ENCODE measurements around the gene KCNK2. TPM values are rescaled to one million over a fixed set of nuclear protein-coding genes. Genes with fewer than 3 reads are reported as not detected.

Gene KCNK2, protein sequence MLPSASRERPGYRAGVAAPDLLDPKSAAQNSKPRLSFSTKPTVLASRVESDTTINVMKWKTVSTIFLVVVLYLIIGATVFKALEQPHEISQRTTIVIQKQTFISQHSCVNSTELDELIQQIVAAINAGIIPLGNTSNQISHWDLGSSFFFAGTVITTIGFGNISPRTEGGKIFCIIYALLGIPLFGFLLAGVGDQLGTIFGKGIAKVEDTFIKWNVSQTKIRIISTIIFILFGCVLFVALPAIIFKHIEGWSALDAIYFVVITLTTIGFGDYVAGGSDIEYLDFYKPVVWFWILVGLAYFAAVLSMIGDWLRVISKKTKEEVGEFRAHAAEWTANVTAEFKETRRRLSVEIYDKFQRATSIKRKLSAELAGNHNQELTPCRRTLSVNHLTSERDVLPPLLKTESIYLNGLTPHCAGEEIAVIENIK
- total RNA-seq = not detected in 2 replicates

DNA sequence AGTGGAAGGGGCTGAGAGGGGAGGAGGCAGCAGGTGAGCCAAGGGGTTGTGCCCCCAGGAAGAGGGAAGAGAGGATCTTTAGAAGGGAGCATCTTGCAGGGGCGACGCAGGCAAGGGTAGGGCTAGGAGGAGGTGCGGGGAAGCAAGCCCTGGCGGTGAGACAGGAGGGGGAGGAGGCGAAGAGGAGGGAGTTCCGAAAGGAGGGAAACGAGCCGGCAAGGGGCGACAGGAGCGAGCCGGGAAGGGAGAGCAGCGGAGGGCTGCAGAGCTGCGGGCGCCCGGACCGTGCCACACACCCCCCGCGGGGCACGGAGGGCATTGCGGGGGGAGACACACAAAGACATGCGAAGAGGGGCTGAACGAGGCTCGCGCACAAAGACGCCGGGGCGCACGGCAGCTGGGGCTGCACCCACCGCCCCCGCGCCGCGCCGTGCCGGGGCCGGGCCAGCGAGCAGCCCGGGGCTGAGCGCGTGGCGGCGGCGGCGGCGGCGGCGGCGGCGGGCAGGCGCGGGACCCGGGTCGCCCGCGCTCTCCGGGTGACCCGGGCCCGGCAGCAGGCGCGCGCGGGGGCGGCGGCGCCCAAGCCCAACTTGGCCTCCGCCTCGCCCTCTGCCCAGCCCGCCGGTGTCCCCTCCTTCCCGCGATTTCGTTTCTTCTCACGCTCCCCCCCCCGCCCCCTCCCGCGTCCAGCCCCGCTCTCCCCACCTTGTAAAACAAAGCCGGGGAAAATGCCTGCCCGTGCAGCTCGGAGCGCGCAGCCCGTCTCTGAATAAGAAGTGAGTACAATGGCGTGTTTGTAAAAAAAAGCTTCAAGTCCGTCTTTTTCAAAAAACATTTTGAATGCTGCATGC lies at the start of gene KCNK2:
Gene KCNK2 (plus strand): TSS at position 206 of the 851 bp plus-strand sequence. CDS start 649 bp downstream, outside the sequence.
- intact Hi-C loops (cut with micrococcal nuclease) = no loop called here

DNA sequence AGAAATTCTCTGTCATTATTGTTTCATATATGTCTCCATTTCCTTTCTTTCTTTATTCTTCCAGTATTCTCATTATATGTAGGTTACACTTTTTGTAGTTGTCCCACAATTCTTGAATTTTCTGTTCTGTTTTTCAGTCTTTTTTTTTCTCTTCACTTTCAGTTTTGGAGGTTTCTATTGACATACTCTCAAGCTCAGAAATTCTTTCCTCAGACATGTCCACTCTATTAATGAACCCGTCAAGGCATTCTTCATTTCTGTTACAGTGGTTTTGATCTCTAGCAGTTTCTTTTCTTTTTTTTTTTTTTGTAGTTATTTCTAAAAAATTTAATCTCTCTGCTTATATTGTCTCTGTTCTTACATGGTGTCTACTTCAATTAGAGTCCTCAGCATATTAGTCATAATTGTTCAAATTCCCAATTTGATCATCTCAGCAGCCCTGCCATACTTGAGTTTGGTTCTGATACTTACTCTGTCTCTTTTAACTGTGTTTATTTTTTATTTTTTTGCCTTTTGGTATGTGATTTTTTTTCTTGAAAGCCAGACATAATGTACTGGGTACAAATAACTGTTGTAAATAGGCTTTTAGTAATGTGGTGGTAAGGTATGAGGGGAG lies 49.5 kb upstream of the KCNK2 start:
- intact Hi-C loops (cut with micrococcal nuclease) = no loop called here

DNA sequence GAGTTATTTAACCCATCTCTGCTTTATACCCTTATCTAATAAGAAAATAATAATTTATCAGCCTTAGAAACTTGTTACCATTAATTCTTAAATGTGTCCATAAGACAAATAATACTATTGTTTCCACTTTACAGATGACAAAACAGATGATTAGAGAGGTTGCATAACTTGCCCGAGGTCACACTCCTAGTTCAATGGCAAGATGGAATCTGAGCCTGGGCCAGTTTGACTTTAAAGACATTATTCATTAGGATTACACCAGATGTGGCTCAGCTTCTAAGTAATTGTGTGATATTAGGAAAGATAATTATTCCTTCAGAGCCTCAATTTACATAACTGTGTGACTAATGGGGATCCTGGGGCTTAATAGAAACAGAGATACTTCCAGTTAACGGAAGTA lies 42.3 kb upstream of the KCNK2 start:
- intact Hi-C loops (cut with micrococcal nuclease) = no loop called here

DNA sequence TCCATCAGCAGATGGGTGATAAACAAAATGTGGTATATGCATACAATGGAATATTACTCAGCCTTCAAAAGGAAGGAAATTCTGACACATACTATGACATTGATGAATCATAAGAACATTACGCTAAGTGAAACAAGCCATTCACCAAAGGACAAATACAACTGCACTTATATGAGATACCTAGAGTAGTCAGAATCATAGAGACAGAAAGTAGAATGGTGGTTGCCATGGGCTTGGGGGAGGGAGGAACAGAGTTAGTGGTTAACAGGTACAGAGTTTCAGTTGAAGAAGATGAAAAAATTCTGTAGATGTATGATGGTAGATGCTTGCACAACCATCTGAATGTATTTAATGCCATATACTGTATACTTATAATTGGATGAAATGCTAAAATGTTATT lies 39.1 kb upstream of the KCNK2 start:
- intact Hi-C loops (cut with micrococcal nuclease) = no loop called here

DNA sequence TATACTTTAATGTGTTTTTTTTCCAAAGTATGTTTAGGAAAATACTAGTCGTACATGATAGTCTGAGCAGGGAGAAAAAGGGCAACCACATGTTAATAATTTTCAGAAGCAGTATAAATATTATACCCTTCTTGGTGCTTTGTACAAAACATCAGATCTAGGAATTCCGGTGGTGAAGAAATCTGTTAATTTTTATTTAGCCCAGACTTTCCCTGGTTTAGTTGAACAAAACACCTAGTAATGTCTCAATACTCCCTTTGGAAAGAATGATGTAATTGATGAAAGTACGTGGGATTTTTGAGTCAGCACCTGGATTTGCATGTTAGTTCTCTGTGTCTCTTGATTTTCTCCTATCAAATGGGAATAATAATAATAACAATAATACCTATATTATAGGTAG lies 38.4 kb upstream of the KCNK2 start:
- intact Hi-C loops (cut with micrococcal nuclease) = no loop called here

DNA sequence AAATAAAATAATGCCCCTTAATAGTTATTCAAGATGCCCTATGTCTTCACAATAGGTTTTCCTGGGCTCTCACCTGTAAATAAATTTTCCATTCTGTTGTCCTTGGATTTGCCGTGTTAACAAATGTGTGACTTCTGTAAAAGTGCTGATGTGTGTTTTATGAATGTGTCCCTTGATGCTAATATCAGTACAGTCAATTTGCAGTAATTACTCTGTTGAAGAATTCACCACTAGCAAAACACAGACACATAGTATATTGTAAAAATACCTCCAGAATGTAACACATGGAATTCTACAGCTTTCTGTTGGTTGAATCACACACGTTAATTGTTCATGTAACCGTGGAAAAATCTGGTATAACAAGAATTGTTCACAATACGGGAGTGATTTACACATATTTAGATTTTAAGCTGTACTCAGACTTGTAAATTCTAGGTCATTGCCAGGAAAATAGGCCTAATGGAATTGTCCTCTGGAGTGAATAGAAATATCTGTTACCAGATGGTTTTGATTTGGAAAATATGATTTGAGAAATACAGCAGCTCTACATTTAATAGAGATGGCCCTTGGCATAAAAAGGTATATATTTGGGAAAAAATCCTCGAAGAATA lies 36.7 kb upstream of the KCNK2 start:
- intact Hi-C loops (cut with micrococcal nuclease) = no loop called here

DNA sequence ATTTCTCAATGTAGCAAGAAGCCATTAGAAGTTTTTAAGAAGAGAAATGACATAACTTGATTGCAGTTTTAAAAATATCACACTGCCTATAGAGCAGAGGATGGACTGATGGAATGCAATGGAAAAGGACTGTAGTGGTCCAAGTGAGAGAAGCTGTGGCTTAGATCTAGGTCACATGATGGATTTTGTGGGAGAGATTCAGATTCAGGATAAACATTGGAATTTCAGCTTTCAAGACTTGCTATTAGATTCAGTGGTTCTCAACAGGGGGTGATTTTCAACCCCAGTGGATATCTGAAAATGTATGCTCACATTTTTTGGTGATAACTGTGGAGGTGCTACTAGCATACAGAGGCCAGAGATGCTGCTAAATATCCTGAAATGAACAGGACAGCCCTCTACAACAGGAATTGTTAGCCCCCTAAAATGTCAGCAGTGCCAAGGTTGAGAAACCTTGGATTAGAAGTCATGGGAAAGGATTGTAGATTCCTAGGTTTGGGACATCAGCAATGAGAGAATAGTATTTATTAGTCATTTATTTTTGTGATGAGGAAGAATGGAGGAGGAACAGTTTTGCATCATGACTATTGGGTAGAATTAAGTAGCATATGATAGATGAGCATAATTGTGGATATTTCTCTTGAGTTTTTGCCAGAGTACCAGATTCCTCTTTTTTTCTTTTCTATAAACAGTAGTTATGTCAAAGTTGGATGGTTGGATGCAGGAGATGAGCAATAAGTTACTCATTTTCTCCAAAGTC lies 30.1 kb upstream of the KCNK2 start:
- intact Hi-C loops (cut with micrococcal nuclease) = no loop called here

DNA sequence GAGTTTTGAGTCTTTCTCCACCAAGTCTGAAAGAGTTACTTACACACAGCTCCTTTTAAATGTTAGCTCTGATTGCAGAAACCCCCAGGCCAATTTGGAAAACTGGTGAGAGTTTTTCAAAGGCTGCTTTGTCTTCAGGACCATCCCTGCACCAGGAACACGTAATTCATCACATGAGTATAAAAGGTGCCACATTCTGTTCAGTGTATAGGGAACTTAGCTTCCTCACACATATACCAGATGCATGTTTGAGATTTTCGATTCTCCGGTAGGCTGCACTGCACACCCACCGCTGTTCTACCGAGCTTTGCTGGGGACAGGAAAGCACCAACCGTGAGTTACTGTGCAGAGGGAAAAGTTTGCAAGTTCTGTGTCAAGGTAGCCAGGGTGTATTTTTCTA lies 28.3 kb upstream of the KCNK2 start:
- intact Hi-C loops (cut with micrococcal nuclease) = no loop called here

DNA sequence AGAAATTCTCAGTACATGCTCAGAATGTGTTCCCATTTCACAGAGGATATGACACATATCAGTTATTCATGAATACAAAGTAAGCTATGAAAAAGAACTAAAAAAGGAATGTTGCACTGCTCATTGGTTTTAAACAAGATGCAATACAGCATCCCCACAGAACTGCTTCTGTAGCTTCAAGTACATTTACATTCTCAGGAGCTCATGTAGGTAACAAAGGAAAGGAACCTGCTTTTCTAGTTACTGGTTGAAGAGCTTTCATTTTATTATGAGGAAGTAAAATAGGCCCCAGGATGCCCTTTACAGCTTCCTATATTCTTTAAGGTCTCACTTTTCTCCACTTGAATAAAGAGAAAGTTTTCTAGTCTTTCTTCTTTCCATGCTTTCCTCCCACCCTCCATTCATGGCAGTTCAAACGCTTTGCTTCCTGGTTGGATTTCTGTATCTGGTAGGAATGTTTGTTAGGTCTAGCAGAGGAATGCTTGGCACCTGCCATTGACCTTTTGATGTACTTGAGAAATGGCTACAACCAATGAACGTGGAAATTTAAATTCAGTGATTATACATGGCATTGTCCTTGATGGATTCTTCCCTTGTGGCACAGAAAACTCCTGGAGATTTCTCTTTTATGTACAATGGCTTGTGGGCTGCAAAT lies 27.1 kb upstream of the KCNK2 start:
- intact Hi-C loops (cut with micrococcal nuclease) = no loop called here

DNA sequence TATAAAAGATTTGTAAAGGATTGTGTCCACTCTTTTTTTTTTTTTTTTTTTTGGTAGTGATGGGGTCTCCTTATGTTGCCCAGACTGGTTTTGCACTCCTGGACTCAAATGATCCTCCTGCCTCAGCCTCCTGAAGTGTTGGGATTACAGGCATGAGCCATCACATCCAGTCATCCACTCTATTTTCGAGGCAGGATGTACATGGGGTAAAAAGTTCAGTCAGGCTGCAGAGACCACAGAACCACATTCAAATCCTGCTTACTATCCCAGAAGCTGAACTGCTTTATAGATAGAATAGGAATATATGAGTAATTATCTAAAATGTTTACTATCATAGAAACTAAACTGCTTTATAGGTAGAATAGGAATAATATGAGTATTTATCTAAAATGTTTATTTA lies 26.0 kb upstream of the KCNK2 start:
- intact Hi-C loops (cut with micrococcal nuclease) = no loop called here

DNA sequence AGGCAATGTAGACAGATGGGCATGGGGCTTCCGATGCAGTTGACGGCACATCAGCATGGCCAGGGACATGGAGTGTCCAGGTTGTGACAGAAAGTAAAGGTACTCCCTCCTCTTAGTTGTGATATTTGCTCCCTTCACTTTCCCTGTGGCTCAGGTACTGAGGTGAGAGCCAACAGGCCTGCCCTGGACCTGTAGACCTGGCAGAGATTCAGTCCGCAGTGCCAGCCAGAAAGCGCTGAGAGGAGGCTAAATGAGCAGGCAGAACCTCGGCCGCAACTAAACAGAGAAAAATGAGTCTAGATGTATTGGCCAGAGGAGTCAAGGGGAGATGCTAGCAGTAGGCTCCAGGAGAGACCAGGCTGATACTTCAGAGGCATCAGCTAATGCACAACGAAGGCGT lies 22.6 kb upstream of the KCNK2 start:
- intact Hi-C loops (cut with micrococcal nuclease) = no loop called here

DNA sequence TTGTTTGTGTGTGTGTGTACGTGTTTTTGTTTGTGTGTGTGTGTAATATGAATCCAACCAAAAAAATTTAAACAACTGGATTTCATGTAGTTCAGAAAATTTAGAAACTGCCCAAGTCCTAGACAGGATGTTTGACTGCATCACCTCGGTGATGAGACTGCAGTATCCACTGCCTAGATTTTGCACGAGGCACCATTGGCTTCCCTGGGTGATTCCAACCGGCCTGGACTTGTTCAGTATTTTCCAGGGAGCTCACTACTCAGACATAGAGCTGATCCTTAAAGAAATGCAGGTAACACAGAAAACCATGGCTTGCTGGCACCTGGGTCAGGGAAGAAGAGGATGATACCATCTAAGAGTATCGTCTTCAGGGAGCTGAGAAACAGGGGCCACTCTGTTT lies 18.2 kb upstream of the KCNK2 start:
- intact Hi-C loops (cut with micrococcal nuclease) = no loop called here

DNA sequence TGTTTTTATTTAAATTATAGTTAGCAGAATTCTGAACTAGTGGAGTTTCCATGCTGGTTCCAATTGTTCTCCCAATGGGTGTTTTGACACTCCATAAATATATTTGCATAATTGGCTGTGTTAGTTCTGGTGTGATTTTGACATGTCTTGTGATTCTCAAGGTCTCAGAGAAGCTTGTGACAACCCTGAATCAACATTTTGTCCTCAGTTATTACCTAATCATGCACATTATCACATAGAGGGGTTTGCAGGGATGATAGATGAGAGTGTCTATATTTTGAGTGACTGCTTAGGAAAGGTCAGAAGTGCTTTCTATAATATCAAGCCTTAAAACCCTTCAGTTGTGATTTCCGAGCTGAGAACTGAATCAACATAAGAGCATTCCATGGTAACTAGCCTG lies 11.5 kb upstream of the KCNK2 start:
- intact Hi-C loops (cut with micrococcal nuclease) = no loop called here

DNA sequence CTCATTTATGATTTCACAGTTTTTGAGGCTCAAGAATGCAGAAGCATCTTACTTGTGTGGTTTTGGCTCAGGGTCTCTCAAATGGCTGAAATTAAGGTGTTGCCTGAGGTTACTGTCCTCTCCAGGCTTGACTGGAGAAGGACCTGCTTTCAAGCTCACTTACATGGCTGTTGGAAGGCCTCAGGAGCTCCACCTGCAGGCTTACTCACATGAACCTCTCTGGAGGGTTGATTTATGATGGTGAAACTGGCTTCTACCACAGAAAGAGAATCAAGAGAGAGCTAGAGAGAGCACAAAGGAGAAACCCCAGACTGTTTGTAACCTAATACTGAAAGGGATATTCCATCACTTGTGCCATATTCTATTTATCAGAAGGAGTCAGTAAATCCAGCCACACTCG lies 6.2 kb upstream of the KCNK2 start:
- intact Hi-C loops (cut with micrococcal nuclease) = no loop called here

DNA sequence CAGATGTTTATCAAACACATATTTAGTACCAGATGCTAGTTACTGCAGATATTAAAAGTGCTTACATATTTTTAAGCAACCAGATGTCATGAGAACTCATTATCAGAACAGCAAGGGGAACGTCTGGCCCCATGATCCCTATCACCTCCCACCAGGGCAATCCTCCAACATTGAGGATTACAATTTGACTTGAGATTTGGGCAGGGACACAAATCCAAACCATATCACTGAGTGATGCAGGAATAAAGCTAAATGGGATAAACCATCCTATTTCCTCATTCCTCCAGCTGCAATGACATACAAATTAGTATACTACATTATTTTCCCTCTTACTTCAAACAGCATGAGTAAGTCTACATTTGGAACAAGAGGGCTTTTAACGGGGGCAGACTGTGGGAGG lies 3.1 kb upstream of the KCNK2 start:
- intact Hi-C loops (cut with micrococcal nuclease) = no loop called here

DNA sequence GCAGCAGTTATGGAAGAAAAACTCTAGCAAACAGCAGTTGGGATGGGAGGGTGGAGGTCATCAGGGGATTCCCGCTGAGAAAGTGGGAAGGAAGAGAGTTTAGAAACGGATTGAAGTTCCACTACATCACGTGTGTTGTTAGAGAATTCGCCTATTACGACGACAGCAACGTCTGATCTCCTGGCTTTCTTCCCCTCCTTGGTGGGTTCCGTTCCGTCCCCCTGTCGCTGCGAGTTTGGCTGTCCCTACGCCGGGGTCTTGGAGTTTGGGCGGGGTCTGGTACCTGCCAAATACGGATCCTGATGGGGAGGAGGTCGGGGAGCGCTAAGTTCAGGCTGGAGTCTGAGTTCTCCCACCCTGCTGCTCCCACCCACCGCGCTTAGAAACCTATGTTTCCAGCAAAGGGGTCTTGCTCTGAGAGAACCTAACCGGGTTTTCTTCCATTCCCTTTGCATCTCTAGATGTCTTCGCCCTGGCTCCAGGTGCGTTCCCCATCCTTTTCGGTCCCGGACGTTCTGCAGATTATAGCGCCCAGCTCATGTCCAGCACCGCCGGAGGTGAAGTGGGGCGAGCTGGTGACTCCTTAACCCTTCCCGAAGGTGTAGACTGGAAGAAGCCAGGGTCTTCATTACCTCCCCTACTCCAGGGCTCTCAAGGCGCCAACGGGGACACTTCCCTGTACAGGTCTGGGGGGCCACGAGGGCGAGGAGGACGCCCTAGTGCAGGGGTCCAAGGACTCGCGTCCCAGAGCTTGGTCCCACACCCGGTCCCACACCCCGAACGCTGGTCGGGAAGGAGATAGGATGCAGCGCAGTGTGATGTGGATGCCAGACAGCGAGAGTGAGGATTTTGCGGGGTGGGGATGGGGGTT lies 641 bp upstream of the KCNK2 start:
- intact Hi-C loops (cut with micrococcal nuclease) = no loop called here

DNA sequence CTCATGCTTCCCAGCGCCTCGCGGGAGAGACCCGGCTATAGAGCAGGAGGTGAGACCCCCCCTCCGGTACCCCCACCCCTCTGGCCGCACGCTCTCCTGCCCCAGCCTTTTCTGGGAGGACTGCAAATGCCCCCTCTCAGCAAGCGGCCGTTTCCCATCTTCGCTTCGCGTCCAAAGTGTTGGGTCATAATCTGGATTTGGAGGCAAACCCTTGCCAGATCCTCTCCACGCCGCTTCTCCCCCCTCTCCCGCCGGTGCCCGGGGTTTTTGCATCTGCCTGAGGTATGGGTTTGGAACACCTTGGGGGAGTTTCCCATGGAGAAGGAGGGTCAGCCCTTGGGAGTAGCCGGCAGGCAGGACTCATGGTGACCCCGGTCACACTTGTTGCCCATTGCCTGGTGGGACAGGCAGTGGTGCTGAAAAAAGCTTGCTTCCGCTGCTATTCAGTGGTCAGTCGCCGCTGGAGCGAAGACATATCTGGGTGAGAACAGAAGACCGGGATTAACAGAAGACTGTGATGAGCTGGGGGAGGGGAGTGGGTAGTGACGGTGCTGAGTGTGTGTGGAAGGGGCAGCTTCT lies 935 bp downstream of the KCNK2 start:
- intact Hi-C loops (cut with micrococcal nuclease) = no loop called here

DNA sequence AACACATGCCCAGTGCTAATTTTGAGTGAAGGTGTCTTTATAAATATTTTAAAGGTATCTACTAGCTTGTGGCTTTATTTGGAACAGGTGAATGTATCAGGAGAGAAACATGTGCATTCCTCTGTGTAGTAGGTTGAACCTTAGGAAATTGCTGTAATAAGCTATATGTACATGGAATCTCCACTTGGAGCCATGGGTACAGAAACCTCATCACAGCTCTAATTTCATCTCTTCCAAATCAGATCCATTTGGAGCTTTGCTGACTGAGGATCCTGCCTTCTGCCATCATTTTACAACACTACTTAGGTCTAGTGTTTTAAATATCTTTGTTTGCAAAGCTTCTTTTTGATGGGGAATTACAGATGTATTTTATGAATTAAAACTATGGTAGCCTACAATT lies 2.1 kb downstream of the KCNK2 start:
- intact Hi-C loops (cut with micrococcal nuclease) = no loop called here

DNA sequence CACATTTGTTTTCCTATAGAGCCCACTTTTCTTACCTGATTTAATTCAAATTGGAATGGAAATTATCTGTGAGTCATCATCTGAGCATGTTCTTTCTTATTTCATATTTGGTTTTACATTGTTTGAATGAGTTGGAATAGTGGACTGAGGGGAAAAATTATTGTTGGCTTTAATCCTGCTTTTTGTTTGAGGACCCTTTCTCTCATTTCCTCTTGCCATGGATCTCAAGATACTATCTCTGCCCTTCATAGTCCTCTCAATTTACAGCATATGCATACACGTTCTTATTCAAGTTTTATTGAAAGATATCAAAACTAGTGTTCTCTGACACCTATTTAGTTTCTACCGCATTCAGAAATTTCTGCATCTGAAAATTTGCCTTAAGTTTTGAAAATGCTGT lies 5.1 kb downstream of the KCNK2 start:
- intact Hi-C loops (cut with micrococcal nuclease) = no loop called here

Measured in T-helper 2 cell treated with Interferon-gamma antibody and Interleukin-4, amounts not matched to agents 100 ng/mL and 5 ng/mL, for 36 hours (primary cell).